Lower leg skin (tissue), 3 donors: ENCODE results near the gene WFDC11.

Experiments
- POLR2A ChIP-seq, 2 donors: fragments of 450-650 bp; IDR thresholded peaks; one replicate each; pipeline ENCODE4 v1.6.1; 2016 to 2017; ENCODE audit warnings: antibody characterized with exemption in 2 of 2, mild to moderate bottlenecking in 1 of 2, moderate library complexity in 1 of 2
- TF ChIP-seq, protein P1 (sequence below), 3 donors: fragments of 450-650 bp; IDR thresholded peaks; one replicate each; pipeline ENCODE4 v1.5.1; 2016; ENCODE audit warnings: antibody characterized with exemption in 3 of 3, mild to moderate bottlenecking in 3 of 3, moderate library complexity in 2 of 3

DNA sequence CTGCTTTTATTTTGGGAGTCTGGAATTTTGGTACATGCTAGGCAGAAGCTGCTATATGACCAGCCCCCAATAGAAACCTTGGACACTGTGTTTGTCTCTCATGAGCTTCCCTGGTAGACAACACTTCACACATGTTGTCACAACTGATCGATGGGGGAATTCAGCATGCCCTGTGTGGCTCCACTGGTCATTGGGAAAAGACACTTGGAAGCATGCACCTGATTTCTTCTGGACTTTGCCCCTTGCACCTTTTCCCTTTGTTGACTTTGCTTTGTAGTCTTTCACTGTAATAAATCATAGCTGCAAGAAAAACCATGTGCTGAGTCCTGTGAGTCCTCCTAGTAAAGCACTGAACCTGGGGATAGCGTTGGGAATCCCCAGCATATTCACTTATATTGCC is 48.4 kb downstream of the WFDC11 start:
- TF ChIP-seq, protein P1, sequence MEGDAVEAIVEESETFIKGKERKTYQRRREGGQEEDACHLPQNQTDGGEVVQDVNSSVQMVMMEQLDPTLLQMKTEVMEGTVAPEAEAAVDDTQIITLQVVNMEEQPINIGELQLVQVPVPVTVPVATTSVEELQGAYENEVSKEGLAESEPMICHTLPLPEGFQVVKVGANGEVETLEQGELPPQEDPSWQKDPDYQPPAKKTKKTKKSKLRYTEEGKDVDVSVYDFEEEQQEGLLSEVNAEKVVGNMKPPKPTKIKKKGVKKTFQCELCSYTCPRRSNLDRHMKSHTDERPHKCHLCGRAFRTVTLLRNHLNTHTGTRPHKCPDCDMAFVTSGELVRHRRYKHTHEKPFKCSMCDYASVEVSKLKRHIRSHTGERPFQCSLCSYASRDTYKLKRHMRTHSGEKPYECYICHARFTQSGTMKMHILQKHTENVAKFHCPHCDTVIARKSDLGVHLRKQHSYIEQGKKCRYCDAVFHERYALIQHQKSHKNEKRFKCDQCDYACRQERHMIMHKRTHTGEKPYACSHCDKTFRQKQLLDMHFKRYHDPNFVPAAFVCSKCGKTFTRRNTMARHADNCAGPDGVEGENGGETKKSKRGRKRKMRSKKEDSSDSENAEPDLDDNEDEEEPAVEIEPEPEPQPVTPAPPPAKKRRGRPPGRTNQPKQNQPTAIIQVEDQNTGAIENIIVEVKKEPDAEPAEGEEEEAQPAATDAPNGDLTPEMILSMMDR (IDR thresholded peaks at IDR 0.05), result no peak
- TF ChIP-seq POLR2A (IDR thresholded peaks at IDR 0.05), result no peak
